SKM-1 treated with dmso at 0.1 percent for 144 hours (cell line): ENCODE measurements around the gene CD164.
A peak's percentile ranks its signal among the peaks of the same experiment; 100 is the strongest.

ENCODE experiments used
- DNase-seq: peaks from one replicate; lab custom pipeline; 2025; ENCODE audit not compliant: unreplicated experiment; lab: John Stamatoyannopoulos, UW

The CD164 gene

DNA sequence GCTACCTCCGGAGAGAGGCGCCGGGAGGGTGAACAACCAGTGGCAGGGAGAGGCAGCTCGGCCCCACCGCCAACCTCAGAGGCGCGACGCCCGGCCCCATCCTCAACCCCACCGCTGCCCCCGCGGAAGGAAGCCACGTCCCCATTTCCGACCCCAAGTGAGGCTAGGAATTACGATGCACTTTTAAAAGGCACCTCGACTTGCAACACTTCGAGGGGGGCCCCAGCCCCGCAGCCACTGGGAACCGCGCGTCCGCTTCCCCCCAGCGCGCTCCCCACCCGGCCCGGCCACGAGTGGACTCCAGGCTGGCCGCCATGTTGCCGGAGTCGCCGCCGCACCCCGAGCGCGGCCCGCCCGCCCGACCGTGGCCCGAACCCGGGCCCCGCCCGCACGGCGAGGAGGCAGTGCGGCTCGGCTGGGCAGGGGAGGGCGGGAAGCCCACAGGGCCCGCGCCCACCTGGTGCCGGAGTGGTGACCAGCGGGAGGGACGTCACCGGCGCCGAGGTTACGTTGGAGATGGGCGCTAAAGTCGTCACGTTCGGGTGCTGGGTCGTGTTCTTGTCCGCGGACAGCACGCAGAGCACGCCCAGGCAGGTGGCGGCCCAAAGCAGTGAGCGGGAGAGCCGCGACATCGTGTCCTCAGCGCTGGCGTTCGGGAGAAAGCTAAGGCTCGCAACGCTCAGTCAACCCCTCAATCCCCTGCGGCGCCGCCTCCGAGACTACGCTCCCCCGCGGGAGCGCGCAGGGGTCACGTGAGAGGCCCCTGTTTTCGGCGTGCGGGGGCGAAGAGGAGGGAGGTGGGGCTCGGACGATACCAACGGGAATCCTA, at the start of gene CD164:
Gene CD164 (minus strand): TSS at position 721 of the 829 bp plus-strand sequence. CDS start 89 bp downstream, at position 632.
- DNase-seq, result peak; percentile 91

DNA sequence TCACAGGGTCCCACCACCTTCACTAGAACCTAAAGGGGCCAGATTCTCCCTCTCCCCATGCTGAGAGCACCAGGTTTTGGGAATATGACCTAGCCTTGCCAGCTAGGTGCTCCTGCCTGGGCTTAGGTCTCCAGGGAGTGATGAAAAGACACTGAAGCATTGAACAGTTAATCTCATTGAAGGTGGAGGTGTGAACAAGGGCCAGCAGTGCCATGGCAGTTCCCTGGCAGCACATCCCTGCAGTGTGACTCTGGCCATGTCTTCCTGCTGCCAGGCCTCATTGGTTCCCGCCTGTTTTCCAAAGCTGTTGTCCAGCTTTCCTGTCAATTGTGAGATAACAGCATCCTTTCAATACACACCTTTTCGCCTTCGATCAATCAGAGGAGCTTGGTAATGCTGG, 47.2 kb upstream of the CD164 start:
- no peak for DNase-seq

DNA sequence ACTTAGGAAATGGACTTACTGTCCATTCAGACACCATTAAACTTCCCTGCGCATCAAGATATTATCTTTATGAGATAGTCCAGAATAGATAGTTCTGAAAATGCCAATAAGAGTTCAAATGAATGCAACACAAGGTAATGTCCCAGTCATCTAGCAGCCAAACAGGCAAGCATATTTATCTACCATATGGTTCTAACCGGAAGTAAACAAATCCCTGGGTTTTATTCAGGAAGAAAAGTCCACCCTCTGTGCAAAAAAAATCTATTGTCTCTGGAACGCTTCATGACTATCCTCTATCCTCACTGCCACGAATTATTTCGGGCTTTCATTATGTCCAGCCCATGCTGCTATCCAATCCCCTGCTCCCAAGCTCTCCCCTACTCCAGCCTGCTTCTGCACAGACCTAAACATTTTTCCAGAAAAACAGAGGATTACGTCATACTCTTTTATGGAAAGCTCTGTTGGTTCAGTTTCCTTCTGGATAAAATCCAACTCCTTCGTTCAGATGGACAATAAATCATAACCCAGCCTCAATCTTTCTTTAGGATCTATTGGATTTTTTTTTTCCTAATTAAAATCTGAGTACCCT, 46.7 kb upstream of the CD164 start:
- DNase-seq, result no peak

DNA sequence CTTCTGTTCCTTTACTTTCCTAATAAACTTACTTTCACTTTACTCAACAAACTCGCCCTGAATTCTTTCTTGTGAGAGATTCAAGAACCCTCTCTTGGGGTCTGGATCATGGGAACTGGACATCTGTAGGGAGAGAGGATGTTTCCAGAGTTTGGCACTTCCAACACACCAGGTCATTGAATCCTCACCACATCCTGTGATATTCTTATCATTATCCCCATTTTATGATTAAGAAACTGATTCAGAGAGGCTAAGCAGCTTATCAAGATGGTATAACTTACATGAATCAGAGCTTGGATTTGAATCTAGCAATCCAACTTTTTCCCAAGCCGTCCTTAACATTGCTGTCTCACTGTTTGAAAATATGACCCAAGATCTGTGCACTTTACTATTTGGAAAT, 42.7 kb upstream of the CD164 start:
- DNase-seq, result no peak

DNA sequence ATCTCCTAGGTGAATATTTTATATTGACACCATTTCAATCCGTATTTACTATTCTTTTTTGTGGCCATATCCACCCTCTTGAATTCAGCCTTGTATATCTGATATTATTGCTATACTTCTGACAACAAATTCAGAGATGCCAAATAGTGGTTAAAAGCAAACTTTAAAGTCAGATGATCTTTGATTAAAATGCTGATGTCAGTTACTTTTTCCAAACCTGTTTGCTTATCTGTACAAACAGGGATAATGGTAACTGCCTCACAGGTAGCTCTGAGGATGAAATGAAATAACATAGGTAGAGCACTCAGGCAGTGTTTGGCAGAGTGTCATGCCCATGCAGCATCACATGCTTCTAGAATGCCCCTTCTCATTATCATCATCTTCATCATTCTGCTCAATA, 38.9 kb upstream of the CD164 start:
- no peak for DNase-seq

DNA sequence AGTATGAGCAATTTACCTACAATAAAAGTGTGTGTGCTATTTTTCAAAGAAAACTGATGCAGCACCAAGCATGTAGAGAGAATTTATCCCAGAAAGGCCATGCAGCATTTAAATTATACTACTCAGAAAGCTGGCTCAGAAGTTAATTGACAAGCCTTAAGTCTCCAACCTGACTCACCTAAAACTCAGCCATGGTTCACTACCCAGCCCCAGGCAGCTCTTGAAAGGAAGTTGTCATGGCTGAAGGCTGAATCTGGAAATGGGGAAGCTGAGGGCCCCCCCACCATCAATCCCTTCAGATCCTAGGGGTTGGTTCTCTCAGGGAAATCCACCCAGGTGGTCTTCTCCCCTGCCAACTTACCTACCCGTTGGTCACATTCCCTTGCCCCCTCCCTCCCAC, 38.5 kb upstream of the CD164 start:
- no peak for DNase-seq

DNA sequence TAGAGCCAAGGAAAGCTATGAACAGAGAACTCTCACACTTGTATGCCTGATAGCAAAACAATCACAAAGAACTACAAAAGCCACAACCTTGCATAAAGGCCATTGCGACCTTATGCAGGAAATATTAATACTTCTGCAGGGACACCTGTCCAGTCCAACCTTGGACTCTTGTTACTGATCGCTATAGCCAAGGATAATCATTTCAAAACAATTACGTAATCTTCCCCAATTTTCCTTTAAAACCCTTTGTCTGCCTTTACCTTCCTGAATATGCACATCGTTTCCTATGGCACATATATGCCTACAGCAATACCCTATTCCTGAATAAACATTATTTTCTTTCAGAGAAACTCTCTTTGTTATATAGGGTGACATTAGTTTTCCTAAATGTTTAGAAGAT, 35.4 kb upstream of the CD164 start:
- DNase-seq, result no peak

DNA sequence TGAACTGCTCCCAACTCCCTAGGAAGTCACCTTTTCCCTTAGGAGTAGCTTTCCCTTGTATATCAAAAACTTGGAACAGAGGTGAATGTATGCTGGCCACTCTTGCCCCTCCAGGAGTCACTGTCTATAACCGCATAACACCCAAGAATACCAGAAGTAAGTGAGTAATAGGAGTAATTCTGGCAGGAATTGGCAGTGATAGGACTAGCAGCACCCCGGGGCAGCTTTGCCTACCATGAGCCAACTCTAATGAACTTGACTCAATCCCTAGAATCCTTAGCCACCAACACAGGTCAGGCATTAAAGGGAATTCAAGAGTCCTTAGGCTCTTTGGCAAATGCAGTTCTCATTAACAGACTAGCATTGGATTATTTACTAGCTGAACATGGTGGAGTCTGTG, 28.8 kb upstream of the CD164 start:
- DNase-seq, result no peak

DNA sequence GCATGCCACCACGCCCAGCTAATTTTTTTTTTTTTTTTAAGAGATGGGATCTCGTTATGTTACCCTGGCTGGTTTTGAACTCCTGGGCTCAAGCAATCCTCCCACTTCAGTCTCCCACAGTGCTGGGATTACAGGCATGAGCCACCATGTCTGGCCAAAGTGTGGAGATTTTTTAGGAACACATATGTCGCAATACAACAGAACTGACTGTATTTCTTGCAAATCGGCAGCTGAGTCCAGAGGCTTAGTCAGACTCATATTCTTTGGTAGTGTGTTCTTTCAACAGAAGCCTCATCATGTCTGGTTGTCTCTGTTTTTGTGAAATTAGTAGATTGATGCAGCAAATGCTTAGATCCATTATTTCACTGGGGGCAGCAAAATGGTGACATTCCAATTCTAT, 23.9 kb upstream of the CD164 start:
- DNase-seq, result peak; percentile 37

DNA sequence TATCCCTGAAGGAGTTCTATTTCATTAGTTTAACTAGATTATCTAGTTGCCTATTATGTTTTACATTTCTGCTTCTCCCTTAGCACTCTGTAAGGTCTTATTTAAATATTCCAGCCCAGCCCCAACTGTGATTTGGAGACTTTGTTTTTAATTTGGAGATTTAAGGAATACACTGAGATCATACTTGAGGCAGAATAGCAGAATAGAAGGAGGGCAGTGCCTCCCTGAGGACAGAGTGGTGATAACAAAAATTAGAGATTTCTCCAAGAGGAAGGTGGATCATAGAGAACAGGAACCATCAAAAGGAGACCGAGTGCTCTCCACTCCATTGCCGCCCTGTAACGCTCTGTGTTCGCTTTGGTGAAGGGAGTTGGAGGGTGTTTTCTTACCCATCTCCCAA, 14.8 kb upstream of the CD164 start:
- DNase-seq, result peak; percentile 19

DNA sequence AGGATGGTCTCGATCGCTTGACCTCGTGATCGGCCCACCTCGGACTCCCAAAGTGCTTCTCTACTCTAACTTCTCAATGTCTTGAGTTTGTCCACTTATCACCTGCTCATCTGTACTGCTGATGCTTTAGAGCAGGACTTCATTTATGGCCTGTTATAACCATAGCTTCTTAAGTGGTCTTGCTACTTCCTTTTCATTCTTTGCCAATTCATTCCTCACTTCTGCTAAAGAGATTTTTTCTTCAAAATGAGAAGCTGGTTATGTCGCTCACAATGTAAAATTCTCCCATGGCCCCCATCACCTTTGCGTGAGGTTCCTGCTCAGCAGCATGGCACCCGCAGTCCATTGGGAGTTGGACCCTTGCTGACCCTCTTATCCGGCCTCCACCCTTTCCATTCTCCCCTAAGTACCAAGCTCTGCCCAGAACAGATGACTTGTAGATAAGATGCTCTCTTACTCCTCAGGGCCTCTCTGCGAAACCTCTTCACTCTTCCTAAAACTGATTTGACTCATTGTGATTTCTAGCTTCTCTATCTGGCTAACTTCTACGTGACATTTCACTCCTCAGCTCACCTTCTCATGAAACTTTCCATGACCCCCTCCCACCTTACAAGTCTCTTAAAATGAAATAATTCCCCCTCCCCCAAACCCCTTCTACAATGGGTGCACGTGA, 13.9 kb upstream of the CD164 start:
- no peak for DNase-seq

DNA sequence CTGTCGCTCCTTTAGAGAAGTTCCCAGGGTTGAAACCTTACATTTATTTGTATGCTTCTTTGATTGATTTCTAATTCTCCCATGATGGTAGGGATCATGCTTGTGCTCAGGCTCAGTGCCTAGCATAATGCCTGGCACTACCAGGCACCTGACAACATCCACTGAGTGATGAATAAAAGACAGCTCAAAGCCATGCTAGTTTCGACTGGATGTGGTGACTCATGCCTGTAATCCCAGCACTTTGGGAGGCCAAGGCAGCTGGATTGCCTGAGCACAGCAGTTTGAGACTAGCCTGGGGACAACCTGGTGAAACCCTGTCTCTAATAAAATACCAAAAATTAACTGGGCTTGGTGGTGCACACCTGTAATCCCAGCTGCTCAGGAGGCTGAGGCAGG, 11.6 kb upstream of the CD164 start:
- no peak for DNase-seq

DNA sequence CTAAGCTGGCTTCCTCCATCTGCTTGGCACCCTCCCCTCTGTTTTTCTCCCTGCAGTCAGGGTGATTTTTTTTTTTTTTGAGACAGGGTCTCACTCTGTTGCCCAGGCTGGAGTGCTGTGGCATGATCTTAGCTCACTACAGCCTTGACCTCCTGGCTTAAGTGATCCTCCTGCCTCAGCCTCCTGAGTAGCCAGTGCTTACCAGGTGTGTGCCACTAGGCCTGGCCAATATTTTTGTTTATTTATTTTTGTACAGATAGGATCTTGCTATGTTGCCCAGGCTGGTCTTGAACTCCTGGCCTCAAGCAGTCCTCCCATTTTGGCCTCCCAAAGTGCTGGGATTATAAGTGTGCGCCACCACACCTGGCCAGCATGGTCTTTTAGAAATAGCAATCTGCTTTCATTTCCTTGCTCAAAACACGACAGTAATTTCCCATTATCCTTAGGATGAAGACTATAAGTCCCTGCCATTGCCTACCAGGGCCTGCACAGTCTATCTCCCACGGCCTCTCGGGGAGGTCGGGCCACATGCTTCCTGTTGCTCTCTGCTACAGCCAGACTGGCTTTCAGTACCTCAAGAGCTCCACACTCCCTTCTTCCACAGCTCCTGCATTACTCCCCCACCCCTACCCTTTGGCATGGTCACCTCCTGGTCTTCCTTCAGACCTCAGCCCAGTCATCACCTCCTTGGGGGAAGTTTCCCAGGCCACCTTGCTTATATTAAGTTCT, 11.1 kb upstream of the CD164 start:
- no peak for DNase-seq

DNA sequence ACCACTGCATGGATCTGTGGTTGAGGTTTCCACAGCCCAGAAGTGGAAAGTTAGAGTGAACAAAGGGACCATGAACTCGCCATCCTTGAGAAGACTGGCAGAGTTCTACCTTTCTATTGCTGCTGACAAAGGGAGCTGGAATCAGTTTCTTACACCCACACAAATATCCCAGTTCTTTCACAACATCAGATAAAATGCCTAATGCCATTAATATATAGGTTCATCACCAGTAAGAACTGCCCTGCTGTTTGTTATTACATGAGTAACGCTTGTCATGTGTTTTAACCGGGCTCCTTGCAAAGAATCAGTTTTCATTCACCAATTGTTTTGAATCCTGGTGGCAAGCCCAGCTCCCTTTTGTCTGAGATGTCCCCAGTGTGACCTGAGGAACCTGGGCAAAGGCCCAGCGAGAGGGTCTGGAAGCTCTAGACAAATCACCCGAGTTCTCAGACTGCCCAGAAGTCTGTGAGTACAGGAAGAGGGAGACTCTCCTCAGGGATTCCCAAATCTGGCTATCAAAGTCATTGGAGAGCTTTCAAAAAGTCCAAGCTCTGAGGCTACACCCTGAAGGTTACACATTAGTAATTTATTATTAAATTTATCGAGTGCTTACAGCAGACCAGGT, 7.5 kb upstream of the CD164 start:
- no peak for DNase-seq

DNA sequence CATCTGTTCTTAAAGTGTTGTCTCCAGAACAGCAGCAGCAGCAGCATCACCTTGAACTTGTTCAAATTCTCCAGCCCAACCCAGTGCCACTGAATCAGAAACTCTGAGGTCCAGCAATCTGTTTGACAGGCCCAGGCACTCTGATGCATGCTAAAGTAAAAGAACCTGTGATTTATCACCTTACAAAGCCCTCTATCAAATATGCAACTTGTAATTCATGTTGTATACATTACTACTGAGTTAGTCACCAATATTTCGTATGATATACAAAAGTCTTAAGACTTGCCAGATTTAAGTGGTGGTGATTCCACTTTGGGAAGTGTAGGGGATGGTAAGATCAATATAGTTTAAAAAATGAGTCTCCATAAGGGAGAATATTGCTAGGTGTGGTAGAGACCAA, 6.0 kb upstream of the CD164 start:
- no peak for DNase-seq

DNA sequence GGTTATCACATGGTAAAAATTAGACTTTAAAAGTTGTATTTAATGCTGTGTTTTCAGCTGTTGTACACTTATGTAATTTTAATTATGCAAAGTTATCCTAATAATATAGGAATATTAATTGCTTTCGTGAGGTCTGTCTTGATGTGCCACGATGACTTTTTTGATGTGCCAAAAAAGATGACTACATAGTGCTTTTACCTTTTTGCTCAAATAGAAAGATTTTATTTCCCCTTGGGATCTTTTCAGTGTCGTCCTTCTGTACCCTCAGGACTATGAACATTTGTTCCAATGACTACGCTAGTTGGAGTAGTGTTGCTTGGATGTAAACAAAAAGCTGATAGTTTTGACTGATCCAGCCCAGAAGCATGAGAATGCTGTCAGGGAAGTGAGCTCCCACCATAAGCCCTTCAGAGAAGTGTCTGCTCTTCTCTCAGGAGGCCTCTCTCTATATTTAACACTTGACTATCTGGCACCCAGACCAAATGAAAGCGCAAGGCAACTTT, 1.2 kb upstream of the CD164 start:
- no peak for DNase-seq

DNA sequence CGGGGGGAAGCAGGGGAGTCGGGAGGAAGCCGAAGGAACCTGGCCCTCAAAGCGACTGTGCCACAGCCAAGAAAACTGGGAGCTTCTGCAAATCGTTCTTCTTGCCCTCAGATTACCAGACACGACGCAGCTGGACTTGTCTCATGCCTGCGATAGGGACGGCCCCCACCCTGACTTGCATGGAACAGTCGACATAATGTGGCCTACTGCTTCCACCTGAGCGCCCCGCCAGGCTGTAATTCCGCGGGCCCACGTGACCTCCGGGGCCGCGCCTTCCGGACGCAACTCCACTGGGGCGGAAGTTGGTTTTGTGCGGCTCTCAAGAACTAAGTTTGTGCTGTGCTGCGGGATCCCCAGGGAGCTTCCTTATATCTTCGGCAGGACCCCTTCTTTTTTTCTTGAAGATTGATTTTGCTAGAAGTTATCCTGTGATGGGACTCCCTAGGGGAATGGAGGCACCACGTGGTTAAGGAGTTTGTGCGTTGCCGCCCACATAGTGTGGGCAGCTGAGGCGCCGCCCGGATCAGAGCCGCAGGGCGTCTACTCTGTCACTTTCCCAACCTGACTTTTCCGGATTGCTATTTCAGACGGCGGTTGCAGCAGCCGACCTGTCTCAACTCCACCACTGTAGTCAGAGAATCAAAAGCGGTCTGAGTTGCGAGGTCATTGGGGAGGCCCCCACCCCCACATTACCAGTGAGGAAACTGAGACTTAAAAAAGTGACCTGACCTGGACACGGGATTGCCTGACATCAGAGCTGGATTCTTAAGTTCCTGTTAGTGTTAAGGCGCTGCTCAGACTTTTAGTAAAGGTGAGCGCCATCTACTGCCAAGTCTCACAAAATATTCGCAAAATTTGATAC, 540 bp upstream of the CD164 start:
- peak; percentile 97 for DNase-seq

DNA sequence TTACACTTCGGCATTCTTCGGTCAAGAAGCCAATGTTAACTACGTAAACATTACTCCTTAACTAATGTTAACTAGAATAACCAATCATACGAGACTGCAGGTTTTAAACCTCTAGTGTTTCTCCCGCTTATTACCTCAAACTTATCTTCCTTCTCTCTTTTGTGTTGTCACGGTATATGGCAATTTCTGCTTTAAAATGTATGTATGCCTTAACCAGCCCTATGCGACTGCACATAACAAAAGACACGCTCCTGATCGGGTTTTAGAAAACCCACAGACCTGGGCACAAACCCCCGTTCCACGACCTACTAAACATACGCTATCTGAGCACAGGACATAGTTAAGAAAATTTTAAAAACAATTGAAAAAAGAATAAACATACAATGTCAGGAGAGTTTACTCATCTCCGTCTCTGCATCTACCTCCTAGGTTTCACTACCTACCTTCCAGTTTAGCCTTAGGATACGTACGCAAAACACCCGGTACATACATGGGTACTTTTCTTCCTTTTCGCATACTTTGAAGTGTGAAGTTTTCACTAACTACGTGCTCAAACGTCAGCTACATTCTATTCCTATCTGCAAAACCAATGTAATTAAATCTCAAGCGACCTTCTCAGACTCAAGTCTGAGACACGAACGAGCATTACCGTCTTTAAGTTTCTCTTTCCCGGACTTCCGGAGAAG, 1.1 kb downstream of the CD164 start:
- DNase-seq, result peak; percentile 50

DNA sequence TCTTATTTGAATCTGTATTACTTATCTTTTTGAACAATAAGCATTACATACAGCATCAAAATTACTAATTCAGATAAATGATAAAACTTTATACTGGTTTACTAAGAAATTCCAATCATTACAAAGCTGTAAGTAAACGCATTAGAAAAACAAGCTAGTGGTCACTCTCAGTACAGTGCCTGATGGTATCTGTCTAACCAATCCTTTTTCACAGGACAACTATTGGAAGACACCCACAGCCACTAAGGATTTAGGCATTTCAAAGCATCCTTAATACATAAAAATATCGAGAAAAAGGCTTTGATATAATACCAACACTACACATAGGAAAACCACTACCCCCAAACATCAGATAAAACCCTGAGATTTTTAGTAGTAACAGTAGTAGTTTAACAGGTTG, 2.6 kb downstream of the CD164 start:
- DNase-seq, result no peak
